Calu3 (cell line): ENCODE results near the gene VAC14. TPM values are rescaled to one million over a fixed set of nuclear protein-coding genes. Genes with fewer than 3 reads are reported as not detected.
"Not testable (repeated sequence)": the region's sequence is repeated elsewhere in the genome, so short reads cannot be mapped to it uniquely, and the experiment has no call there.

Source experiments
- BruUV-seq: library from RNA; stranded (reverse); fragments of 400-500 nt; replicated peaks from 2 replicates; lab custom pipeline; 2021; lab: Mats Ljungman, UMichigan
- CTCF ChIA-PET: fragments of 300-600 bp; sonication (Branson Sonifier 250); formaldehyde crosslinking; loops from one replicate; lab custom pipeline; 2022; ENCODE audit warnings: antibody characterized with exemption; lab: Charles Lee
- DNase-seq: peaks from one replicate; pipeline ENCODE4 v3.0.0; 2022
- H3K27ac Mint-ChIP-seq: one replicate; pipeline ENCODE4 v1.8.0; 2022; ENCODE audit warnings: mixed read lengths; ENCODE audit not compliant: unreplicated experiment
- H3K27me3 Mint-ChIP-seq: one replicate; pipeline ENCODE4 v1.8.0; 2022; ENCODE audit warnings: mixed read lengths; ENCODE audit not compliant: unreplicated experiment
- H3K36me3 Mint-ChIP-seq: one replicate; pipeline ENCODE4 v1.8.0; 2022; ENCODE audit warnings: mild to moderate bottlenecking, moderate library complexity, mixed read lengths; ENCODE audit not compliant: insufficient read depth, unreplicated experiment
- H3K4me1 Mint-ChIP-seq: one replicate; pipeline ENCODE4 v1.8.0; 2022; ENCODE audit warnings: mild to moderate bottlenecking, low read depth, mixed read lengths; ENCODE audit not compliant: unreplicated experiment
- H3K4me3 Mint-ChIP-seq: one replicate; pipeline ENCODE4 v1.8.0; 2022; ENCODE audit warnings: mild to moderate bottlenecking, low read depth, moderate library complexity, mixed read lengths; ENCODE audit not compliant: unreplicated experiment
- H3K9me3 Mint-ChIP-seq: one replicate; pipeline ENCODE4 v1.8.0; 2022; ENCODE audit warnings: low read depth, mixed read lengths; ENCODE audit not compliant: unreplicated experiment
- intact Hi-C: fragments of 100-400 bp; cut with micrococcal nuclease; formaldehyde crosslinking; loops from one replicate; pipeline ENCODE4 v1.10.0; 2022; ENCODE audit not compliant: unreplicated experiment
- total RNA-seq: library from RNA; stranded (reverse); gene quantifications from 2 replicates; pipeline ENCODE4 v1.2.3, GENCODE V29; 2022
- TF ChIP-seq, protein P1 (sequence below): fragments of 200-600 bp; IDR thresholded peaks from one replicate; pipeline ENCODE4 v1.8.0; 2022; ENCODE audit warnings: antibody characterized with exemption; ENCODE audit not compliant: unreplicated experiment

Gene VAC14
- total RNA-seq, 1 experiment from 2014 or later = 63.8 TPM

DNA sequence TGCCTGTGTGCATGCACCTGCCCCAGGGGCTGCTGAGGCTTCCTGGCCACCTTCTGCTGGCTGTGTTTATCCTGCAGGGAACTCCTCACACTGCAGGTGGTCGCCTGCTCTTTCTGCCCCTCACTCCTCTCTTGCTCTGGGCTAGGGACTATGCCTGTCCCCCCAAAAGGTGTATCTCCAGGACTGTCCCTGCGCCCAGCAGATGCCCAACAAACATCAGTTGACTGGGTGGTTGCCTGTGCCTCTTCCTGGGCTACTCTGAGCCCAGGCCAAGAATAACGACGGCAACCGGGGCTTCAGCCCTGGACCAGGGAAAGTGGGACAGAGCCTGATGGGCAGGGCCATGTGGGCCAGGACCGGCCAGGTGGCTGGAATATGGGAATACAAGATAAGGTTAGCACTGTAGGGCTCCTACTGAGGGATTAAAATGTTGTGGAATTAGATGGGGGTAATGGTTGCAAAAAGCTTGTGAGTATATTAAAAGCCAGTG is 55.4 kb downstream of the VAC14 start:
- H3K27me3 Mint-ChIP-seq = no peaks in the 10 kb centered on the region
- H3K27ac Mint-ChIP-seq = peak overlapping the region; percentile 97
- no peak for DNase-seq
- H3K4me3 Mint-ChIP-seq = no peak overlapping the region
- H3K36me3 Mint-ChIP-seq = peaks cover 43% of the 10 kb centered on the region
- H3K9me3 Mint-ChIP-seq = peaks cover 4% of the 10 kb centered on the region
- BruUV-seq = no TSS peak
- intact Hi-C loops = loop anchor here (5.0 to 10.0 kb wide), 2 partner anchors 38 to 61 kb away; partner anchors contain the start of gene MTSS2
- TF ChIP-seq, protein P1, sequence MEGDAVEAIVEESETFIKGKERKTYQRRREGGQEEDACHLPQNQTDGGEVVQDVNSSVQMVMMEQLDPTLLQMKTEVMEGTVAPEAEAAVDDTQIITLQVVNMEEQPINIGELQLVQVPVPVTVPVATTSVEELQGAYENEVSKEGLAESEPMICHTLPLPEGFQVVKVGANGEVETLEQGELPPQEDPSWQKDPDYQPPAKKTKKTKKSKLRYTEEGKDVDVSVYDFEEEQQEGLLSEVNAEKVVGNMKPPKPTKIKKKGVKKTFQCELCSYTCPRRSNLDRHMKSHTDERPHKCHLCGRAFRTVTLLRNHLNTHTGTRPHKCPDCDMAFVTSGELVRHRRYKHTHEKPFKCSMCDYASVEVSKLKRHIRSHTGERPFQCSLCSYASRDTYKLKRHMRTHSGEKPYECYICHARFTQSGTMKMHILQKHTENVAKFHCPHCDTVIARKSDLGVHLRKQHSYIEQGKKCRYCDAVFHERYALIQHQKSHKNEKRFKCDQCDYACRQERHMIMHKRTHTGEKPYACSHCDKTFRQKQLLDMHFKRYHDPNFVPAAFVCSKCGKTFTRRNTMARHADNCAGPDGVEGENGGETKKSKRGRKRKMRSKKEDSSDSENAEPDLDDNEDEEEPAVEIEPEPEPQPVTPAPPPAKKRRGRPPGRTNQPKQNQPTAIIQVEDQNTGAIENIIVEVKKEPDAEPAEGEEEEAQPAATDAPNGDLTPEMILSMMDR = no peak
- CTCF ChIA-PET = interaction anchor here (0.6 to 1.5 kb wide), 5 partner anchors 15 to 58 kb away, joined by 4 to 11 read pairs (median 6); no protein-coding TSS in a partner anchor
- H3K4me1 Mint-ChIP-seq = peaks cover 45% of the 10 kb centered on the region

DNA sequence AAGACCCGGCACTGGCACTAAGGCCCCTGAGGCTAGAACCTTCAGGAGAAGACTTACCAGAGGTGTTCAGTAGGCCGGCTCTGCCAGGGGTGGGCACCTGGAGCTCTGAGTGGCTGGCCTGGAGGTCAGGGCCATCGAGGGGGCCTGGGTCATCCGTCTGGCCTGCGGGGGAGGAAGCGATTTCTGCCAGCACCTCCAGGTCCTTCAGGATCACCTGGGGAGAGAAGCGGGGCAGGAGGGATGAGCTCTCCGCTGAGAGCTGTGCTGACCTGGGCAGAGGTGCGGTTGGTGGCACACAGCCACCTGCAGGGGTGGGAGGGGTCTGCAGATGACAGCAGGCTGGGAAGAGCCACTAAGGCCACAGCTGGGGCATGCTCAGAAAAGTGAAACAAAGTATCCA is 56.6 kb downstream of the VAC14 start:
- TF ChIP-seq, protein P1 = no peak
- no peak overlapping the region for H3K4me3 Mint-ChIP-seq
- H3K9me3 Mint-ChIP-seq = peaks cover 4% of the 10 kb centered on the region
- no peak overlapping the region for H3K27ac Mint-ChIP-seq
- H3K36me3 Mint-ChIP-seq = peaks cover 43% of the 10 kb centered on the region
- no peak for DNase-seq
- CTCF ChIA-PET = no interaction called here
- no TSS peak for BruUV-seq
- peaks cover 42% of the 10 kb centered on the region for H3K4me1 Mint-ChIP-seq
- intact Hi-C loops = loop anchor here (10.0 kb wide), 1 partner anchor 60 kb away; the partner anchor contains the start of gene MTSS2
- H3K27me3 Mint-ChIP-seq = no peaks in the 10 kb centered on the region

GRCh38 chr16:70743791-70744190 is 57.2 kb downstream of the VAC14 start:
- intact Hi-C loops = loop anchor here (10.0 kb wide), 1 partner anchor 59 kb away; the partner anchor contains the start of gene MTSS2
- Mint-ChIP-seq H3K4me1 (peaks cover 36% of the 10 kb centered on the region), H3K27me3 (no peaks in the 10 kb centered on the region), H3K36me3 (peaks cover 43% of the 10 kb centered on the region), H3K4me3 (no peak overlapping the region), H3K9me3 (peaks cover 4% of the 10 kb centered on the region), H3K27ac (peak overlapping the region; percentile 59)
- DNase-seq = no peak
- BruUV-seq = no TSS peak
- TF ChIP-seq, protein P1 = no peak
- CTCF ChIA-PET = no interaction called here

GRCh38 chr16:70742967-70743366 is 58.0 kb downstream of the VAC14 start:
- H3K27ac Mint-ChIP-seq, H3K4me3 Mint-ChIP-seq, H3K27me3 Mint-ChIP-seq, CTCF ChIA-PET, BruUV-seq, DNase-seq, H3K9me3 Mint-ChIP-seq: not testable (repeated sequence)
- Mint-ChIP-seq H3K4me1 (peaks cover 28% of the 10 kb centered on the region), H3K36me3 (peaks cover 45% of the 10 kb centered on the region)
- intact Hi-C loops = loop anchor here (10.0 kb wide), 1 partner anchor 58 kb away; the partner anchor contains the start of gene MTSS2

GRCh38 chr16:70741783-70742125 is 59.2 kb downstream of the VAC14 start:
- CTCF ChIA-PET = no interaction called here
- H3K4me1 Mint-ChIP-seq = peaks cover 16% of the 10 kb centered on the region
- BruUV-seq = no TSS peak
- peaks cover 42% of the 10 kb centered on the region for H3K36me3 Mint-ChIP-seq
- DNase-seq = no peak
- TF ChIP-seq, protein P1 = no peak
- H3K9me3 Mint-ChIP-seq = peaks cover 4% of the 10 kb centered on the region
- no peak overlapping the region for H3K27ac Mint-ChIP-seq
- intact Hi-C loops = loop anchor here (10.0 kb wide), 1 partner anchor 57 kb away; the partner anchor contains the start of gene MTSS2
- no peaks in the 10 kb centered on the region for H3K27me3 Mint-ChIP-seq
- H3K4me3 Mint-ChIP-seq = no peak overlapping the region
